Neural progenitor cell (in vitro differentiated cells): ENCODE measurements around the gene PPM1L.

Experiments
- EZH2phosphoT487 ChIP-seq: fragments of 200-600 bp; sonication (generic); IDR thresholded peaks from 2 replicates; pipeline ENCODE4 v1.6.1; 2017; ENCODE audit warnings: antibody characterized with exemption
- TF ChIP-seq, protein P1 (sequence below): fragments of 200-600 bp; sonication (generic); IDR thresholded peaks from 2 replicates; pipeline ENCODE4 v1.5.1; 2017; ENCODE audit warnings: antibody characterized with exemption, mild to moderate bottlenecking

DNA sequence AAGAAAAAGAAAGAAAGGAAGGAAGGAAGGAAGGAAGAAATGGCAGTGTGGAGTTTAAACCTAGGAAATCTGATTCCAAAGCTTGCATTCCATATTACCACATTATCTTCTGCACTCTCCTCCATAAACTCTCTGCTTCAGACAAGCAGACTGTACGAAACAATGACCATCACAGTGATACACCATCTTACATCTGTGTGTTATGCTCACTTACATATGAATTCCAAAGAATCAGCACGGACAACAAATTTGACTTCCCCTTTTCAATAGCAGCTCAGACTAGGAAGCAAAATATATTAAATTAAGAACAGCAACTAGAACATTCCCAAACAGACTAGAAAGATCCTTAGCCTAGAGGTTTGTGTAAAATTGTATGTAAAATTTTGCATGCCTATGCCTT lies 18.0 kb upstream of the PPM1L start:
- TF ChIP-seq, protein P1, sequence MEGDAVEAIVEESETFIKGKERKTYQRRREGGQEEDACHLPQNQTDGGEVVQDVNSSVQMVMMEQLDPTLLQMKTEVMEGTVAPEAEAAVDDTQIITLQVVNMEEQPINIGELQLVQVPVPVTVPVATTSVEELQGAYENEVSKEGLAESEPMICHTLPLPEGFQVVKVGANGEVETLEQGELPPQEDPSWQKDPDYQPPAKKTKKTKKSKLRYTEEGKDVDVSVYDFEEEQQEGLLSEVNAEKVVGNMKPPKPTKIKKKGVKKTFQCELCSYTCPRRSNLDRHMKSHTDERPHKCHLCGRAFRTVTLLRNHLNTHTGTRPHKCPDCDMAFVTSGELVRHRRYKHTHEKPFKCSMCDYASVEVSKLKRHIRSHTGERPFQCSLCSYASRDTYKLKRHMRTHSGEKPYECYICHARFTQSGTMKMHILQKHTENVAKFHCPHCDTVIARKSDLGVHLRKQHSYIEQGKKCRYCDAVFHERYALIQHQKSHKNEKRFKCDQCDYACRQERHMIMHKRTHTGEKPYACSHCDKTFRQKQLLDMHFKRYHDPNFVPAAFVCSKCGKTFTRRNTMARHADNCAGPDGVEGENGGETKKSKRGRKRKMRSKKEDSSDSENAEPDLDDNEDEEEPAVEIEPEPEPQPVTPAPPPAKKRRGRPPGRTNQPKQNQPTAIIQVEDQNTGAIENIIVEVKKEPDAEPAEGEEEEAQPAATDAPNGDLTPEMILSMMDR = no peak
- no peak for TF ChIP-seq EZH2phosphoT487
